ENCODE results near the gene SGTA. TPM values are rescaled to one million over a fixed set of nuclear protein-coding genes. Genes with fewer than 3 reads are reported as not detected.

SGTA gene
- total and polyA plus RNA-seq, 2 of the 8 experiments (the other 6 are each of a cell fraction or from before 2014, with no cell fraction given) = 86.8 to 130 TPM

DNA sequence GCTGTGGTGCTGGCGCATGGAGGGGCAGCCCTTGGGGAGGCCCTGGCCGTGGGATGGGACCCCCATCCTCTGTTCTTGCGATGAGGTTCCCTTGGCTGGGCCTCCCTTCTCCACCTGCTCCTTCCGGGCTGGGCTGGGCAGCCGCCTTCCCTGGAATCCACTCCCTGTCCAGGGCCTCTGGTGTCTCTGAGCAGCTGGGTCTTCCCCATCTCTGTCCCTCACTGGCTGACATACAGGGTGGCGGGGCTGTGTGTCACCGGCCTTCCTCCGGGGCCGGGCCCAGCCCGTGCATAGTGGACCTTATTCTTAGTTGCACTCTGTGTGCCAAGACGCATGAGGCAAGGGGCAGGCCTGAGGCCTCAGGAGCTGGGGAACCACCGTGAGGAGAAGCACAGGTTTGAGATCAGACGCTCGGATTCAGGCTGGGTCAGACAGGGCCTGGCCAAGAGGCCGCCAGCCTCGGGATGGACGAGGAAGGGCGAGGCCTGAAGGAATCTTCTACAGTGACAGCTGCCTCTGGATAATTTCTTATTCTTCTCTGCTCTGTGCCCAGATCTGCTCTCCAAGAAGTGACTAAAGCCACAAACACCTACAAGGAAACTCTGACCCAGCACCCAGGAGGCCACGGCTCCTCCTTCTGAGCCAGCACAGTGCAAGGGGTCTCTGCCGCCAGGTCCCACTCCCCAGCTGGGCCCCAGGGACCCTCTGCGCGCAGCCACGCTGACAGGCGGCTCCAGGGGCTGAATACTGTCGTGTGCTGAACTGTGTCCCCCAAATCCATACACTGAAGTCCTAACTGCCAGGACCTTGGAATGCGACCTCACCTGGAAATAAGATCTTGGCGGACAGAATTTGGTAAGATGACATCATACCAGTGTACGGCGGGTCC, 11.0 kb downstream of the SGTA start:
- H3K79me1 ChIP-seq (ENCODE audit: low read depth, low read length) = peaks cover 20% of the 10 kb centered on the region
- TF ChIP-seq POU5F1 (IDR thresholded peaks at IDR 0.05; ENCODE audit: low read depth, low read length) (no peak), EZH2 (IDR thresholded peaks at IDR 0.05; ENCODE audit: low read depth, low read length, severe bottlenecking) (no peak), GTF2F1 (IDR thresholded peaks at IDR 0.05; ENCODE audit: borderline replicate concordance, low read depth, low read length) (no peak), YY1 (IDR thresholded peaks at IDR 0.05; ENCODE audit: low read depth, low read length) (no peak), BACH1 (IDR thresholded peaks at IDR 0.05; ENCODE audit: low read length) (no peak), RXRA (IDR thresholded peaks at IDR 0.05; ENCODE audit: insufficient read depth, low read depth, low read length) (no peak), BCL11A (IDR thresholded peaks at IDR 0.05; ENCODE audit: low read depth in 2 of 2, low read length in 2 of 2) (no peak), KDM5A (IDR thresholded peaks at IDR 0.05; ENCODE audit: low read length) (no peak), CTCF (IDR thresholded peaks at IDR 0.05; ENCODE audit: control extremely low read depth in 1 of 3, insufficient read depth in 1 of 3, low read depth in 1 of 3, low read length in 3 of 3) (no peak), RFX5 (IDR thresholded peaks at IDR 0.05; ENCODE audit: borderline replicate concordance, low read depth, low read length) (no peak)

More for the DNA sequence above, 11.0 kb downstream of the SGTA start:
- H3K36me3 ChIP-seq (ENCODE audit: control insufficient read depth in 2 of 4, insufficient read depth in 4 of 4, low read length in 3 of 4) = peaks cover 2 to 7% (median 3%) of the 10 kb centered on the region in 4 experiments; a peak in 4 of 8 replicates
- H3K4me1 ChIP-seq (replicated peaks in 1 of 4; ENCODE audit: control insufficient read depth in 3 of 4, insufficient read depth in 4 of 4, low read length in 3 of 4) = no peaks in the 10 kb centered on the region; a peak in 1 of 7 replicates
- no peak overlapping the region for H3K4me2 ChIP-seq (ENCODE audit: insufficient read depth in 1 of 2, low read depth in 2 of 2, low read length in 2 of 2)
- no peak overlapping the region for H3K4ac ChIP-seq (replicated peaks; ENCODE audit: insufficient read length, low read depth, low read length)
- no peaks in the 10 kb centered on the region for H3K9me3 ChIP-seq (ENCODE audit: insufficient read depth in 2 of 2, low read depth in 1 of 2, low read length in 1 of 2)
- H3K18ac ChIP-seq (ENCODE audit: extremely low read depth, low read length) = no peak overlapping the region
- H3K14ac ChIP-seq (ENCODE audit: insufficient read length) = no peak overlapping the region
- H4K91ac ChIP-seq (replicated peaks; ENCODE audit: insufficient read length, low read length) = no peak overlapping the region
- no peak for FAIRE-seq
- no peak for DNase-seq (ENCODE audit: low read depth in 1 of 2, low spot score in 2 of 2)
- no peak overlapping the region for H3K4me3 ChIP-seq (ENCODE audit: extremely low read depth in 1 of 4, insufficient read depth in 2 of 4, low read depth in 3 of 4, low read length in 4 of 4)
- no peak overlapping the region for H3K56ac ChIP-seq (replicated peaks; ENCODE audit: insufficient read length, low read depth, low read length)
- no peak overlapping the region for H2AFZ ChIP-seq (ENCODE audit: low read length)
- H4K5ac ChIP-seq (ENCODE audit: insufficient read length, low read depth, low read length) = no peak overlapping the region
- no peak overlapping the region for H2BK20ac ChIP-seq (ENCODE audit: low read length)
- no peak overlapping the region for H2BK15ac ChIP-seq (ENCODE audit: low read length)
- no peak overlapping the region for H2BK120ac ChIP-seq (replicated peaks; ENCODE audit: low read depth, low read length)
- no peaks in the 10 kb centered on the region for H3K23me2 ChIP-seq (ENCODE audit: low read depth, low read length)
- no peak overlapping the region for H2AK5ac ChIP-seq (ENCODE audit: low read depth, low read length)
- WGBS, 2 experiments (ENCODE audit: extremely low coverage in 1 of 2, insufficient coverage in 1 of 2, insufficient read length in 1 of 2, insufficient replicate concordance in 2 of 2, low coverage in 1 of 2, low lambda C conversion rate in 2 of 2, missing lambda C conversion rate in 1 of 2) = 89% methylated on average over 29 of the region's 29 CpGs; no CpG with 5 or more reads in 1 of the 2 experiments
- H2BK5ac ChIP-seq (ENCODE audit: low read depth, low read length) = no peak overlapping the region
- H3K9ac ChIP-seq (replicated peaks in 1 of 4; ENCODE audit: extremely low read depth in 1 of 4, low read depth in 3 of 4, low read length in 3 of 4) = no peak overlapping the region; a peak in 1 of 7 replicates
- H4K20me1 ChIP-seq (replicated peaks in 1 of 2; ENCODE audit: control insufficient read depth in 1 of 2, insufficient read depth in 2 of 2, low read length in 2 of 2) = peaks cover 28 to 54% of the 10 kb centered on the region in 2 experiments
- peaks cover 40 to 75% of the 10 kb centered on the region in 2 experiments for H3K79me2 ChIP-seq (ENCODE audit: control insufficient read depth in 1 of 2, insufficient read depth in 2 of 2, low read length in 2 of 2)
- peak overlapping the region; percentile 51; the same call in 1 of the 2 replicates for H4K8ac ChIP-seq (ENCODE audit: extremely low read depth, insufficient read depth, low read length)
- ChIA-PET POLR2A (ENCODE audit: partially characterized antibody) (no interaction called here), CTCF (ENCODE audit: partially characterized antibody) (no interaction called here)
- H3K23ac ChIP-seq (ENCODE audit: insufficient read length) = no peak overlapping the region
- no peak overlapping the region for H3K27ac ChIP-seq (ENCODE audit: low read depth, low read length)
- no peak overlapping the region for H2BK12ac ChIP-seq (ENCODE audit: low read depth, low read length)
- H3K27me3 ChIP-seq (replicated peaks in 1 of 4; ENCODE audit: control insufficient read depth in 3 of 4, extremely low read depth in 1 of 4, insufficient read depth in 3 of 4, low read length in 3 of 4) = no peaks in the 10 kb centered on the region

Measured in H1 (cell line).